Stimulated activated CD4-positive, alpha-beta T cell treated with anti-CD3 and anti-CD28 coated beads, Interleukin-12 subunit alpha, Interleukin-12 subunit beta, amount 100 ng/mL, for 4 hours (primary cell): ENCODE measurements around the gene MTFR2.
"Not testable (repeated sequence)": the region's sequence is repeated elsewhere in the genome, so short reads cannot be mapped to it uniquely, and the experiment has no call there.

ENCODE experiments used
- DNase-seq: peaks from one replicate; pipeline ENCODE4 v3.0.0-alpha.2; 2020

The MTFR2 gene

DNA sequence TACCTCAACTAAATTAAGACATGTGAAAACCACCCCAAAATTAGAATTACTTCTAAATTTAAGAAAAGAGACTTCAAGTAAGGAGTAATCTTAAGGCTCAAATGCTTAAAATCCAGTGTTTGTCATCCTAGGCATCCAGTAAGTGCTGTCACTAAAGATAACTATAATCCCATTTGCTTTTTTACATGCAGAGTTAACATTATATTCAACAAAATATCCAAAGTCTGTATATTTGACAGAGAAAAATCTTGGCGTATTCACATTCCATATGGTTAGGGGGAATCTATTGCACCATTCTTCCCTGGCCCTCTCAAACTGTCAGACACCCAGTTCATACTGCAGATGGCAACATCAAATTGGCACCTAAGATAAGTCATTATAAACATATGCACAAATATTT lies 17.4 kb downstream of the MTFR2 start:
- DNase-seq, result no peak

DNA sequence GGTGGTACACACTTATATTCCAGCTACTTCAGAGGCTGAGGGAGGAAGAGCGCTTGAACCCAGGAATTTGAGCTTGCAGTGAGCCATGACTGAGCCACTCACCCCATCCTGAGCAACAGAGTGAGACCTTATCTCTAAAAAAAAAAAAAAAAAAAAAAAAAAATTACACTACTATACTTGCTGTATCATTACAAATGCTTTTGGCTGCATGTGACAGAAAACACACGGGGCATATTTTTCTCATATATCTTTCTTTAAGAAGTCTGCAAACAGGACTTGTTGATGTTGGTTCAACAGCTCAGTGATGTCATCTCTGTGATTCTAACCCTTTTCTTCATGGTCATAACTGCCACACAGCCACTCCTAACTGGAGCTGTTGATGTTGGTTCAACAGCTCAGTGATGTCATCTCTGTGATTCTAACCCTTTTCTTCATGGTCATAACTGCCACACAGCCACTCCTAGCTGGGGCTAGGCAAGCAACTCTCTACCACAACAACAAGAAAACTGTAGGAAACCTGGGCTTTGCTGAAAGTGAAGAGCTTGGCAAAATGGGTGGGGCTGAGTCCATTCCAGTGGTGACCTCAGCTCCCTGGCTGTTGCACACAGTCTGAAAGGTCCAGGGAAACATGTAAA lies 19.8 kb downstream of the MTFR2 start:
- DNase-seq, result no peak

DNA sequence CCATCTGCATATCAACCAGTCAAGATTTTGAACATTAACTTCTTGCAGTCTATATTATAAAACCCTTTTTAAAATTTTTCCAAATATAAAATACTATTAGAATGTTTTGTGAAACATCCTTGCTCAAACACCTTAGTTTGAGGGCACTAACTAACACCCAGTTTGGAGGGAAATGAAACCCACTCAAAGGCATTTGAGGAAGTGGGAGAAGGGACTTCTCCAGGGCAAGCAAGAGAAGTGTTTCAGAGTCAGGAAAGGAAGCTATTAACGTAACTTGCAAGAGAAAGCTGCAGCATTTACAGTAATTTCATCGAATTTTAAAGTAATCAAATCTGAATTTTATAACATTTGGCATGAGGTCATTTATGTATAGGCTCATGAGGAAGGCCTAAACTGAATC lies 21.3 kb downstream of the MTFR2 start:
- DNase-seq, result no peak

DNA sequence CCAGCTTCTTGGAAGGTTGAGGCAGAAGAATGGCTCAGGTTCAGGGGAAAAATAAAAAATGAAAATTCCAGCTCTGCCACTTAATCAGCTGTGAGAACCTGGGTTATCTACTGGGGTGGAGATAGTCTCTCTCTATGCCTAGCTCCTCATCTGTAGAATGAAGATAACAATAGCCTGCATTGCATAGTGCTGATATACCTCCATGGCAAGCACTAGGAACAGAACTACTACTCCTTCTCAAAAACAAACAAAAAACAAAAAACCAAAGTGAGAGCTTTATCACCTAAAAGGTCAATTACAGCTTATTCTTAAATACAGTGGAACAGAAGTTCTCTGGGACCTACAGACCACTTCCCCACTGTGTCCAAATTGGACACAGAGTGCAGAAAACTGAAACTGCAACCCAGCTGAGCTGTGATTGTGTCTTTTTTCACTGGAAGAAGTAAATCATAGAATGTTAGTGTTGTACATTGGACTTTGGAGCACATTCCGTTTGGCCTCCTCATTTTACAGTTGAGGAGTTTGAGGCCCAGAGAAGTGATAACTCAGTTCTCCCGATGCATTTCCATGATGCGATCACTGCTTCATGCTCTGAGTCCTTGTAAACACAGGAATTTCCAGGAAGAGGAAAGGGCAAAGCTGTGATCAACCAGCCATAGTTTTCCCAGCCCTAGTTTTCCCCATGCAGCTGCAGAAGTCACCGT lies 23.3 kb downstream of the MTFR2 start:
- no peak for DNase-seq

DNA sequence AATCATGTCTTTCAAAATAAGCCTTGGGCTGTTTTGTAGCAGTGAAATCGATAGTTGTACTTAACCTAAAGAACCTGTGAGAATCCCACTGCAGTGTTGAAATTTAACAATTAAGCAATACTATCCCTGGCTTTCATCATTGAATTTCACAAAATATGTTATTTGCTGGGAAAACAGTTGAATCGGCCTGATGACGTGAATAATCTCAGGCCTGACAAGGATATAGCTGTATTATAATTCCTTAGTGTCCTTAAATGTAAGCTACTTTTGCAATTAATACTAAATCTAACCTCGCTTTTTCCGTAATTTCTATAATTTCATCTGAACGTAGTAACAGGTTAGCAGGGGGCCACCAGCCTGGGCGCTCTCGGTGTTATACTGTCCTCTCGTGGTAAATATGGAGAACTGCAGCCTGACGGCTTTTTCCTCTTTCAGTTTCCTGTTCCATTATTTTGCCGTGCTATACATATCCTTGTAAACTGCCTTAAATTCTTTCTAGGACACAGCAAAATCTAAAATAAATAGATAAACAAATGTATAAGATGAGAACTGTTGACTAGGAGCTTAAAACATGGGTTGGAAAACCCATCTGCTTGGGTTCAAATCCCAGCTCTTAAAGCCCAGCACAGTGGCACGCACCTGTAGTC lies 24.0 kb downstream of the MTFR2 start:
- peak; percentile 43 for DNase-seq

DNA sequence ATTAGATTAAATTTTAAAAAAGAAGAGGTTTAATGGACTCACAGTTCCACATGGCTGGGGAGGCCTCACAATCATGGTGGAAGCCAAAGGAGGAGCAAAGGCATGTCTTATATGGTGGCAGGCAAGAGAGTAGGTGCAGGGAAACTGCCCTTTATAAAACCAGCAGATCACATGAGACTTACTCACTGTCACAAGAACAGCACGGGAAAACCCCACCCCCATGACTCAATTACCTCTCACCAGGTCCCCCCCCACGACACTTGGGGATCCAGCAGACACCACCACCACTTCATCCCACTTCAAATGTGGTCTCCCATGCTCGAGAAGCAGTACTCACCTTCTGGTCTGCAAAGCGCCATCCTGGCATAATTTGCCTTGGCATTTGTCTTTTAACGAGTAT lies 24.6 kb downstream of the MTFR2 start:
- DNase-seq, result peak; percentile 13

DNA sequence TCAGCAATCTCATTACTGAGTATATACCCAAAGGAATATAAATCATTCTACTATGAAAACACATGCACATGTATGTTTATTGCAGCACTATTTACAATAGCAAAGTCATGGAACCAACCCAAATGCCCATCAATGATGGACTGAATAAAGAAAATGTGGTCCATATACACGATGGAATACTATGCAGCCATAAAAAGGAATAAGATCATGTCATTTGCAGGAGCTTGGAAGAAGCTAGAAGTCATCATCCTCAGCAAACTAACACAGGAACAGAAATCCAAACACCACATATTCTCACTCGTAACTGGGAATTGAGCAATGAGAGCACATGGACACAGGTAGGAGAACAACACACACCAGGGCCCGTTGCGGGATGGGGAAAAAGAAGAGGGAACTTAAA lies 25.1 kb downstream of the MTFR2 start:
- not testable (repeated sequence) for DNase-seq

DNA sequence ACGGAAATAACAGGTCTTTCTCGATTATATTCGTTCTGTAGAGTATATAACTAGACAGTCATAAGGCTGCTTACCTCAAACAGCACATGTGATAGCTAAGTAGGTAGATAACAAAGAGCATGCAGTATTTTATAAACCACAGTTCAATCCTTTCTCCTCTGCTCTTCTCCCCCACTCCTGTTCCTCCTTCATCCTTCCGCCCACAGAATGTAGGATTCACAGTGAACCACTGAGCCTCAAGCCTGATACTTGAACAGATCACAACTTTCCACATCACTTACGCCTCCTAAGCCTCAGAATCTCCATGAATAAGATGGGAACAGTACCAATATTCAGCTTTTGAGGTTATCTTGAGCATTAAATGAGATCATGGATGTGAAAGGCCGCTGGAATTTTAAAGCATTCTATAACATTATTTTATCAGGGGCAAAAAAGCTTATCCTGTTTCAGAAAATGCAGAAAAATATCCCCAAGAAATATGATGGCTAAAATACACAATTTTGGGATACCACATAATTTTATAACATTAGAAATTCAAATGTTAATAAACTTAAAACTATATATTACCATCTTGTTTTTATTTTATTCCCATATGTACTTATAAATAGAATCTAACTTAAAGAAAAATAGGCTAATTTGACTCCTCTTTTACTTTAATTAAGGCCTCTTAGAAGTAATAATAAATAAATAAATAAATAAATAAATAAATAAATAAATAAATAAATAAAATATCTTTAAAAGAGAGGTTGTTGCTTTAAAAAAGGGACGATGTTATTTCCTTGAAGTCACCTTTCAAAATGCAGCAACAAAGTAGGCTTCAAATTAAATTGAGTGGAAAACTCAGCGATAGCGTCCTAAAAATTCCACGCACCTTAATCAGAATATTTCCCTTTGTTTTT lies 33.4 kb downstream of the MTFR2 start:
- no peak for DNase-seq

DNA sequence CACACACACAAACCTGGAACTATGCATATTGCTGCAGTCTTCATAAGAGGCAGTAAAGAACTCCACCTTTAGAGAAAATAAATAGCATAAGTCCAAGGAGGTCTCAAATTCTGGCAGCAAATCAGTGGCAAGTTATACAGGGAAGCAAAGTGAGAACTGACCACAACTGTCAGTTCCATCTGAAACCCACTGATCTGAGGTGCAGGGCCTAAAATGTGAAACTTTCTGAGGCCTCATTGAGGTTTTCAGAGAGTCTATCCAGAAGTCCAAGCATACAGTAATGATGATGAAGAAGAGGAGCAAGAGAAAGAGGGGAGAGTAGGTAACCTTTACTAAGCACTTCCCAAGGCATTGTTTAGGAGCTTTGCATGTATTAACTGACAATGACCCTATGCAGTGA lies 36.3 kb downstream of the MTFR2 start:
- no peak for DNase-seq

DNA sequence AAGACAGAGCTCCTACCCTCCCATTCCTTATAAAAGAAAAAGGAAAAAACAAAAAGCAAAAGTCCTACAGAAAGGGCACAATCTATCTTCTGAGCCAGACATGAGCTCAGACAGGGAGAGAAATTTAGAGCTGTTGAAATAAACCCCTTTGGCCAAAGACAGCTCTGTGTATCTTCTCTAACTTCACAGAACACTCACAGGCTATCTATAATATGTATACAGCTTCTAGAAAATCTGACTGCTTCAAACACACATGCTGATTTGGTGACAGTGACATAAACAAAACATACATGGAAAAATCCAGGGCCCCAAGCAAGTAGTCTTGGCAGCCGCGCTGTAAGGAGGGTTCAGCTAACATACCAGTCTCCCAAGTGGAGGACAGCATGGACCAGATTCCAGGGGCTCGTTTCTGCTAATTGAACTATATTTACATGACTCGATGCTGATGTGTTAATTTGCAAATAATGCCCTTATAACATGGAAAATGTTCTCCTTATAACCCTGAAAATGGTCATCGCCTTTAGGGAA lies 37.0 kb downstream of the MTFR2 start:
- DNase-seq, result no peak

DNA sequence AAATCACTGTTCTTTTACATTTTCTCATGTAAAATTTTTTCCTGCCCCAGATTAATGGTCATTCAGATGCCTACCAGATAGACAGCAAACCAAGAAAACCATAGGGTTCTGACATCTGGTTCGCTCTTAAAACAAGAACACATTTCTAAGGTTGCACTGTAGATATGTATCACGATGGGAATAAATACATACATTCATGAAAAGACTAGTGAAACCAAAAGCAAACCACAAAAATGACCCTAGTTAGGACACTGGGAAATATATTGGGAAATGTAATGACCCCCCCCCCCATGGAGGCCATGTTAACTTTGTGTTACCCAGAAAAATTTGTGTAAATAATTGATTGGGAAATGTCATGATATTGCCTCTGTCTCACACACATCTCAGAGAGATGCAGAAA lies 37.5 kb downstream of the MTFR2 start:
- no peak for DNase-seq

DNA sequence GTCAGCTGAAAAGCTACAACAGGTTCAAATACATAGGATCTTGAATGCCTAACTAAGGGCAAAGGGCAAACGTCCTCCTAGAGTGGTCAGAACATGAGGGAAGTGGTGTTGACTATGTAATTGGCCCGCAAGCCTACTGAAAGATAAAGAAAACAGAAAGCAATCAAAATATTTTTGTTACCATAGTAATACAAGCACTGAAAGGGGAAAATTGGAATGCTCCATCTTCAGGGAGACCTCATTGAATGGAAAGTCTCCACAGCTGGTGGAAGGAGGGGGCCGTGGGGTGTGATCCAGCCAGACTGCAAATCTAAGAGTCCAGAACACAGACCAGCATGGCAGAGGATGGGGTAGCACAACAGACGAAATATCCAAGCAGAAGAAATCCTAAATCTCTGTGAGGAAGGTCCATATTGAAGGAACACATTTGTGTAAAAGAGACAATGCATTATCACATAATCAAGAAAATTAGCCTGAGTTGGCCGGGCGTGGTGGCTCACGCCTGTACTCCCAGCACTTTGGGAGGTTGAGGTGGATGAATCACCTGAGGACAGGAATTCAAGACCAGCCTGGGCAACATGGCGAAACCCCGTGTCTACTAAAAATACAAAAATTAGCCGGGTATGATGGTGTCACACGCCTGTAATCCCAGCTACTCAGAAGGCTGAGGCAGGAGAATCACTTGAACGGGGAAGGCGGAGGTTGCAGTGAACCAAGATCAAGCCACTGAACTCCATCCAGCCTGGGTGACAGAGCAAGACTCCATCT lies 39.5 kb downstream of the MTFR2 start:
- no peak for DNase-seq

DNA sequence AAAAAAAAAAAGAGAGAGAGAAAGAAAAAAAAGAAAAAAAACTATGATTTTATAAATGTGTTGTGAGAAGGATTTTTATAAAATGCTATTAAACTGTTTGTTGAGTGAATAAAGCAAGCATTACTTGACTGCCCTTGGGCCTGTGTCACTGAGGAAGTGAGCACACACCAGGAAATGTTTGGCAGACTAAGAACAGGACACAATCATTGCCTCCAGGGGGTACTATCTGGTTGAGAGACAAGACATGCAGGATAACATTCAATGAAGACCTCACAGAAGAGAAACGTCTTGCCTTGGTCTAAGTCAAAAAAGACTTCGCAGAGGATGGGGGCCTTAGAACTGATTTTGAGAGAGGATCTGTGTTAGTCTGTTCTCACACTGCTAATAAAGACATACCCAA lies 40.6 kb downstream of the MTFR2 start:
- DNase-seq, result no peak

DNA sequence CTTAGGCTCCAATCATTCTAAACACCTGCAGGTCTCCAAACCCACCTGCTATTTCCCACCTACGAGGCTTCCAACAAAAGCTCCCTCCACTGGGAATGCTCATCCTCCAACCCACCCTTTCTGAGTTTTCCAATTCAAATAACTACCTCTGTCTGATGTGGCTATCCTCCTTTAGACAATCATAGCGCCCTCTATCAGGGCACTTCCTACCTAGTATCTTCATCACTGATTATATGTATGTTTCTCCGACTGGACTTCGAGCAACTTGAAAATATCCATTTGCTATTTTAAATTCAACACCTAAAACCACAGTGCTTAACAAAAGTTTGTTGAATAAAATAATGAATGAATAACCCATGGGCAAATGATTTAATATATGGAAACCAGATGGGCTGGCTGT lies 41.3 kb downstream of the MTFR2 start:
- no peak for DNase-seq

DNA sequence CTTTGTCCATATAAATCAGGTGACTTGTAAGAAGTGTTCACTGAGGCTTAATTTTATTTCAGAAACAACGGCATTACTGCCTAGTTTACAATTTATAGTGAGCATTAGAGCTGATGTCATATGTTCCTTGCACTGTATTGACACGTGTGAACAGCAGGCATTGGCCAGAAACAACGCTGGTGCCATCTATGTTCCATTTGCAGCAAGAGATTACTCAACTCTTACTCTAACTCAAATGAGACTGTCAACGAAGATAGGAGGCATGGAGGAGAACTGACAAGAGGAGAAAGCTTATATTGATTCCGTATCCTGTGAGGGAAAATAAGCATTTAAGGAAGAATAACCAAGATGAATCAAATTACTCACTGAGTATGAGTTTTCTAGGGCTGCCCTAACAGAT lies 48.4 kb downstream of the MTFR2 start:
- no peak for DNase-seq

DNA sequence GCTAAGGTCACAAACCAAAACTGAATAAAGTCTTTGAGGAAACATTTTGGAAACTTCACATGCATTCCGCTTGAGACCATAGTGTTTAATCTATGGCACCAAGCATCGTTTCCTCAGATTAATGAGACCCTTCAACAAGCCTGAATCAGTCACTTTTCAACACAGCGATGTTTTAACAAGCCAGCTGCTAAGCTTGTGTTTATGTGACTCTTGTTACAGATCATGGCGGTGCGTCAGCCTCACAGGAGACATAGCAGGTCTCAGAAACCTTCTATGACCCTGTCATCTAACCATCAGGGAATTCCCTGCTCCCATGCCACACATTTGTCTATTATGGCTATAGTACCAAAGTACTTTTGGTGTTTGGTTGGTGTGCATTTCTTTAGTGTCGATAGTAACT lies 57.2 kb downstream of the MTFR2 start:
- no peak for DNase-seq

DNA sequence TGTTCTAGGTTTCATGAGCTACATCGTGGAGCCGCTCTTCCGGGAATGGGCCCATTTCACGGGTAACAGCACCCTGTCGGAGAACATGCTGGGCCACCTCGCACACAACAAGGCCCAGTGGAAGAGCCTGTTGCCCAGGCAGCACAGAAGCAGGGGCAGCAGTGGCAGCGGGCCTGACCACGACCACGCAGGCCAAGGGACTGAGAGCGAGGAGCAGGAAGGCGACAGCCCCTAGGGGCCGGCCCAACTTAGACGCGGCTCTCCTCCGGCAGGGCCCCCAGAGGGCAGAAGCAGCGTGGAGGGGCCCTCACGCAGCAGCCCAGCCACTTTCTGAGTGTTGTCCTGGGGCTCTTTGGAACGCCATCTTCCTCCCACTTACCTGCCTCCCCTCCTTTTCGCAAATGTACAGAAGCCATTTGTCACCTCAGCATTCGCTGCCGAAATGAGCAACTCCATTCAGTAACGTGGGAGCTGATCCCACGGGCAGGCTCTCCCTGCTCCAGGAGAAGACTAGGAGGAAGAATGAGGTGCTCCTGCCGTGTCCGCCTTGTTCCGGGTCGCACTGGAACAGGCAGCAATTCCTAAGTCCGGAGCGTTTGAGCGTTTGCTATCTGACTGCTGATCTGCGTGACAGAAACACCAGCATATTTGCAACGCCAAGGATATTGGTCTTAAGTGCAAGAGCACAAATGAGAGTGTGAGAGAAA lies 58.4 kb downstream of the MTFR2 start:
- no peak for DNase-seq

DNA sequence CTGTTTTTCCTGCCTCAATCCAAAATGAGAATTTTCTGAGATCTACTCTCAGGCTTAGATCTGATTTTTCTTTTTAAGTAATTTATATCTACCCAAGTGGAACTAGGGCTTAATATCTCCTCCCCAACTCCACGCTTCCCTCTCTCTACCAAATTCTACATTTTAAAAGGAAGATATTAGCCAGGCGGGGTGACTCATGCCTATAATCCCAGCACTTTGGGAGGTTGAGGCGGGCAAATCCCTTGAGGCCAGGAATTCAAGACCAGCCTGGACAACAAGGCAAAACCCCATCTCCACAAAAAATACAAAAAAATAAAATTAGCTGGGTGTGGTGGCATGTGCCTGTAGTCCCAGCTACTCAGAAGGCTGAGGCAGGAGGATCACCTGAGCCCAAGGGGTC lies 61.0 kb downstream of the MTFR2 start:
- DNase-seq, result no peak

DNA sequence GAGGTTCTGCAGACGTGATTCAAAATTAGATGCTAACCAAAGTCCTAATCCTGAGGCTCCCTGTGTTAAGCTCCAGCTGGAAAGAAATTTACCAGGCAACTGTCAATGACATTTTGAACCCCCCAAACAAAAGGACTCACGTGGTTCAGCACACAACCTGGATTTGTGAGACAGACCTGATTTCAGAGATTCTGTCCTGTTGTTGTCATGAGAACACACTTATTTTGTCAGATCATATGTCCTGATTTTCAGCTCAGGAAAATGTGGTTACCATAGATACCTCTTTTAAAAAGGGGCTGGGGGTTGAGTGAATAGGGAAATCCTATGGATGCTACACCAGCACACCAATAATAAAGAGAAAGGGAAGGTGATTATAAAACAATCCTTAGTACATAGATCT lies 61.6 kb downstream of the MTFR2 start:
- DNase-seq, result no peak

DNA sequence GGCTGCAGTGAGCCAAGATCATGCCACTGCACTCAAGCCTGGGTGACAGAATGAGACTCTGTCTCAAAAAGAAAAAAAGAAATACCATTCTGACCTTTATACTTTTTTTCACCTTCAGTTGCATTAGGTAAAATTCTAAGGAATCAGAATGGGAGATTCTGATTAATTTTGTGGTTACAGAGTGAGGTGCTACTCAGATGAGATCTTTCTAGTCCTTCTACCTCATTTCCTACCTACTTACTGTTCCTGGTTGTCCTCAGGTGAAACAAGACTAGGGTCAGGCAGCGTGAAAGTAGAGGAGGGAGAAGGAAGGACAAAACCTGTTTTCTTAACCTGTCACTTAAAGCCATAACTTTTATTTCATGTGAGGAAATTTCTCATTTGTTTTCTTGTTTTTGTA lies 63.7 kb downstream of the MTFR2 start:
- no peak for DNase-seq

DNA sequence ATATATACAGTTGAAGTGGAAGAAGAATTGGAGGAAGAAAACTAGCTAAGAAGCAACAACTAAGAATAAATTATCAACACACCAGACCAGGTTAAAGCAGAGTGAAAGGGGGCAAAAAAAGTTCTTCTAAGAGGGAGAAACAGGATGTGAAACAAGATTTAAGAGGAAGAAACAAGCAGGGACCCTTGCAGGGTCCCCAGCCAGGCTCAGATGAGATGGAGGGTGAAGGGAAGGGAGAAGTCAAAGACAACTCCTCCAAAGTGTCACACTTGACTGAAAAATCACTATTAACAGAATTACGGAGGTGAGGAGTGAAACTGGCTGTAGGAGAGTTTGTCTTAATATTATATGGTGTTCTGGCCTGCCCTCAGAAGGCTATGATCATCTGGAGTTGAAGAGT lies 65.4 kb downstream of the MTFR2 start:
- DNase-seq, result no peak

DNA sequence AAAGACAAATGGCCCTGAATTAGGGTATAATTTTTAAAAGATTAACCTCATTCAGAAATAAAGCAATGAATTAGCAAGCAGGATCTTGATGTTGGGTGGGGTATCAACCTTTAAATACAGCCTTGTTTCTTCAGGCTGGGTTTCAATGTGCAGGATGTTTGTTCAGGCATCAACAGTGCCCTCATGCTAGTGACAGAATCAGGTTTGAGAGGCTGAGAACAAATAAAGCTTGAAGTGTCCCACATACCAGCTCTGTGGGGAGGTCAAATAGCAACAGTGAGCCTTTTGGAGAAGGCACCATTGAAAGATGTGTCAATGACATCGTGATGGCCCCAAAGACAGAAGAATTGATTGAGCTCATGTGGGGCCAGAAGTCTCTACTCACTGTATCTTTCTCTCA lies 68.2 kb downstream of the MTFR2 start:
- DNase-seq, result no peak
